Vagina (tissue), 2 donors: ENCODE results near the gene TGM1.

Source experiments
- POLR2A ChIP-seq, 2 donors: fragments of 450-650 bp; IDR thresholded peaks; one replicate each; pipeline ENCODE4 v1.6.1; 2017; ENCODE audit warnings: antibody characterized with exemption in 2 of 2, mild to moderate bottlenecking in 2 of 2, moderate library complexity in 2 of 2
- TF ChIP-seq, protein P1 (sequence below), 3 experiments: fragments of 450-650 bp in 2 of 3; fragments of 200-600 bp in 1 of 3; sonication (generic) in 1 of 3; IDR thresholded peaks; one replicate each; pipeline ENCODE4 v1.5.1; 2017 to 2019; ENCODE audit warnings: antibody characterized with exemption in 3 of 3, mild to moderate bottlenecking in 2 of 3, moderate library complexity in 2 of 3

DNA sequence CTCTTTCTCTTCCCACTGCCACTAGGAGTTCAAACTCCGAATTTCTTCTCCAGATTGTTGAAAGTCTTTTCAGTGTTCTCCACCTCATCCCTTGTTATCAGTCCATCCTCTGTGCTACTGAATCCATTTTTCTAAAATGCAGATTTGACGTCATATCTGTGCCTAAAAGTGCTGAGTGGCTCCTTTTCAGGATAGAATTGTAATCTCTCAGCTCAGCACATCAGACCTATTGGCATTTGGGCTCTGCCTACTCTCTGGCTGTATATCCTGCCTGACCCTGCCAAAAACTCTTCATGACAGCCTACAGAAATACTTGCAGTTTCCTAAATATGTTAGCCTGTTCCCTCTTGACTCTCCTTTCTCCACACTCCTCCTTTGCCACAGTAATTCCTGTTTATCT is 9.5 kb upstream of the TGM1 start:
- TF ChIP-seq, protein P1, sequence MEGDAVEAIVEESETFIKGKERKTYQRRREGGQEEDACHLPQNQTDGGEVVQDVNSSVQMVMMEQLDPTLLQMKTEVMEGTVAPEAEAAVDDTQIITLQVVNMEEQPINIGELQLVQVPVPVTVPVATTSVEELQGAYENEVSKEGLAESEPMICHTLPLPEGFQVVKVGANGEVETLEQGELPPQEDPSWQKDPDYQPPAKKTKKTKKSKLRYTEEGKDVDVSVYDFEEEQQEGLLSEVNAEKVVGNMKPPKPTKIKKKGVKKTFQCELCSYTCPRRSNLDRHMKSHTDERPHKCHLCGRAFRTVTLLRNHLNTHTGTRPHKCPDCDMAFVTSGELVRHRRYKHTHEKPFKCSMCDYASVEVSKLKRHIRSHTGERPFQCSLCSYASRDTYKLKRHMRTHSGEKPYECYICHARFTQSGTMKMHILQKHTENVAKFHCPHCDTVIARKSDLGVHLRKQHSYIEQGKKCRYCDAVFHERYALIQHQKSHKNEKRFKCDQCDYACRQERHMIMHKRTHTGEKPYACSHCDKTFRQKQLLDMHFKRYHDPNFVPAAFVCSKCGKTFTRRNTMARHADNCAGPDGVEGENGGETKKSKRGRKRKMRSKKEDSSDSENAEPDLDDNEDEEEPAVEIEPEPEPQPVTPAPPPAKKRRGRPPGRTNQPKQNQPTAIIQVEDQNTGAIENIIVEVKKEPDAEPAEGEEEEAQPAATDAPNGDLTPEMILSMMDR (IDR thresholded peaks at IDR 0.05): no peak
- no peak for TF ChIP-seq POLR2A (IDR thresholded peaks at IDR 0.05)
